Astrocyte of the spinal cord (primary cell): Measurements from ENCODE around the gene FAM118B.
A peak's percentile ranks its signal among the peaks of the same experiment; 100 is the strongest.

ENCODE experiments used
- DNase-seq: peaks from one replicate; pipeline ENCODE4 v3.0.0; 2011; ENCODE audit warnings: low read depth, low spot score
- H3K4me3 ChIP-seq: 2 replicates; pipeline ENCODE4 v1.5.1; 2011; ENCODE audit warnings: low read depth, mild to moderate bottlenecking, low read length, moderate library complexity
- CTCF ChIP-seq: IDR thresholded peaks from 2 replicates; pipeline ENCODE4 v1.5.1; 2012; ENCODE audit warnings: low read depth, mild to moderate bottlenecking, low read length, inconsistent platforms
- in situ Hi-C: cut with HindIII; loops from 2 replicates; pipeline ENCODE4 v1.10.0; 2017; ENCODE audit warnings: low sequenced_read_pairs

The FAM118B gene

GRCh38 chr11:126165757-126166156, 45.8 kb upstream of the FAM118B start:
- H3K4me3 ChIP-seq, result no peak overlapping the region
- TF ChIP-seq CTCF, result no peak
- in situ Hi-C loops, result no loop called here
- DNase-seq, result no peak

- in situ Hi-C loops, result no loop called here
- no peak for TF ChIP-seq CTCF
- no peak overlapping the region for H3K4me3 ChIP-seq
- DNase-seq, result no peak
Measured at GRCh38 chr11:126166413-126166812, 45.2 kb upstream of the FAM118B start.

- no peak for TF ChIP-seq CTCF
- in situ Hi-C loops, result no loop called here
- DNase-seq, result peak; percentile 13
- H3K4me3 ChIP-seq, result no peak overlapping the region
Measured at GRCh38 chr11:126167488-126167887, 44.1 kb upstream of the FAM118B start.

GRCh38 chr11:126169291-126169690, 42.3 kb upstream of the FAM118B start:
- no peak for TF ChIP-seq CTCF
- H3K4me3 ChIP-seq, result no peak overlapping the region
- no peak for DNase-seq
- in situ Hi-C loops, result no loop called here

GRCh38 chr11:126172596-126173038, 39.0 kb upstream of the FAM118B start:
- DNase-seq, result no peak
- TF ChIP-seq CTCF, result no peak
- no peak overlapping the region for H3K4me3 ChIP-seq
- in situ Hi-C loops, result no loop called here

GRCh38 chr11:126173257-126173656, 38.3 kb upstream of the FAM118B start:
- TF ChIP-seq CTCF, result no peak
- in situ Hi-C loops, result no loop called here
- no peak overlapping the region for H3K4me3 ChIP-seq
- no peak for DNase-seq

GRCh38 chr11:126174816-126175215, 36.8 kb upstream of the FAM118B start:
- DNase-seq, result no peak
- in situ Hi-C loops, result loop anchor here (25.0 kb wide), 1 partner anchor 238 kb away; the partner anchor contains the start of gene VSIG10L2
- H3K4me3 ChIP-seq, result no peak overlapping the region
- no peak for TF ChIP-seq CTCF
